GM19324 (cell line): ENCODE results near the gene AFP.

Source experiments
- ATAC-seq: cut with Tn5 transposase; IDR thresholded peaks from one replicate; pipeline ENCODE4 v1.9.1; 2021; ENCODE audit warnings: mild to moderate bottlenecking, moderate library complexity; ENCODE audit not compliant: unreplicated experiment, low FRiP score

The AFP gene

DNA sequence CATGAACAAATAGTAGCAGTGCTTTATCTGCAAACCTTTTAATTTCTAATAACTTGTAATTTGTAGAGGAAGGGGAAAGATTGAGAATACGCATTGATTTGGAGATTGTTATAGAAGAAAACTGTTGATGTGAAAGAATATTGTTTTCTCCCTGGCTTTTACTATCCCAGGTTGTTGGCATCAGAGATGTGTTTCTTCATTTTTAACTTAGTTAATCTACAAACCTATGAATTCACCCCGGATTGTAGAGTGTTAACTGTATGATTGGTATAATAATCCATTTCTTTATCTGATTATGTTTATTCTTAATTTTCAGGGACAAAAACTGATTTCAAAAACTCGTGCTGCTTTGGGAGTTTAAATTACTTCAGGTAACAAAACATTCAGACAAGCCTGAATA is 18.9 kb downstream of the AFP start:
- ATAC-seq, result no peak

DNA sequence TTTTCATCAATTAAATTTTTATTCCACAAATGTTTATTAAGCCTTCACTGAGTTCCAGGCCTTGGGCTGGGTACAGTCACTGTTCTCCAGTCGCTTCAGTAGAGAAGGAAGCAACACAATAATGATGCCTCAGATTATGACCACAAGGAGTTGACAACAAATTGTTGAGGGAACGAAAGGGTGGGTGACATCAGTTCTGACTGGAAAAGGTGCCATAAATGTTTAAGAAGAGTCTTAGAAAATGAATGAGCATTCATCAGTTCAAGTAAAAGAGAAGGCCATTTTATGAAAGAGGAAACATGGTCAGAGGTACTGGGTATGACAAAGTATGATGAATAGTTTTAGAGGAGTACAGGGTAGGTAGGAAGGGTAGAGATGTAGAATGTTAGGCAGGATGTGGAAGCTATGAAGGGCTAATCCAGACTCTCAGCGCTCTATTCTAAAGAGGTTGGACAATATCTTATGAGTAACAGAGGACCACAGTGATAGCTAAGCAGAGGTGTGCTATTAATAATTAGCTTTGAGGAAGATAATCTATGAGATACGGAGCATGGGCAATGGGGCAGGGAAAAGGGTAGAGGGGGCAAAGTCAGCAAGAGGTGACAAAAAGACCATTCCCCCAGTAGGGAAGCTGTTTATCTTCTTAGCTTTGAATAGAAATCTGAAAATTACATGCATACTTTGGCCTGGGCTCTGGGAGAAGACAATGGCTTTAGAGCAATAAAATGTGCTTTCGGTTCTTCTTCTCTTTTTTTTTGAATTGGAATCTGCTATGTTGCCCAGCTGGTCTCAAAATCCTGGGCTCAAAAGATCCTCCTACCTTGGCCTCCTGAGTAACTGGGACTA is 20.4 kb downstream of the AFP start:
- ATAC-seq, result no peak

DNA sequence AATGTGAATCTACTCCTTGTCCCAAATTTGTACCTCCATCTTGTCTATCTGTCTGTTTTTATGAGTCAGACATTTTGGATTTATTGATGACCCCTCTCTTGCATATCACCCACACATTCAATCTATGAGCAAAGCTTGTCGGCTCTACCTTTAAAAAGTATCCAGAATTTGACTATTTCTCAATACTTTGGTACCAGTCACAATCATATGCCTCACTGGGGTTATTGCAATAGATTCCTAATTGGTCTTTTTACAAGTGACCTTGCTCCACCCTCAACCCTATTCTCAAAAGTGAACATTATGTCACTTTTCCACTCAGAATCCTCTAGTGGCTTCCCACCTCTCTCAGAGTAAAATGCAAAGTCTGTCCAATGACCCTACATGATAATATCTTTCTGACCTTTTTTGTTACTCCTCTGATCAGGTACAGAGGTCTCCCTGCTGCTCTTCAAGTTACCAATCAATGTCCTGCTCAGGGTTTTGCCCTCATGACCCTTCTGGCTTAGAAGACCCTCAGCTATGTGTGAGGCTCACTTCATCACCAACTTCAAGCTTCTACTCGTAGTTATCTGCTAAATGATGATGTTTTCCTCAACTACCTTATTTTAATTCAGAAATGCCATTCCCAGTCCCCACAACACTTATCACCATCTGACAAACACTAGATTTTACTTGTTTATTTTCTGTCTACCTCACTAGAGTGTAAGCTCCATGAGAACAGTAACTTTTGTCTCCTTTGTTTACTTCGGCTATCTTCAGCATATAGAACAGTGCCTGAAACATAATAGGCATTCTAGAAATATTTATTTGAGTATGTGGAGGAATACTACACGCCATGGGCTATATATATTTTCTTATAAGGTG is 22.4 kb downstream of the AFP start:
- ATAC-seq, result no peak

GRCh38 chr4:73459048-73459421 is 23.0 kb downstream of the AFP start:
- ATAC-seq, result no peak

DNA sequence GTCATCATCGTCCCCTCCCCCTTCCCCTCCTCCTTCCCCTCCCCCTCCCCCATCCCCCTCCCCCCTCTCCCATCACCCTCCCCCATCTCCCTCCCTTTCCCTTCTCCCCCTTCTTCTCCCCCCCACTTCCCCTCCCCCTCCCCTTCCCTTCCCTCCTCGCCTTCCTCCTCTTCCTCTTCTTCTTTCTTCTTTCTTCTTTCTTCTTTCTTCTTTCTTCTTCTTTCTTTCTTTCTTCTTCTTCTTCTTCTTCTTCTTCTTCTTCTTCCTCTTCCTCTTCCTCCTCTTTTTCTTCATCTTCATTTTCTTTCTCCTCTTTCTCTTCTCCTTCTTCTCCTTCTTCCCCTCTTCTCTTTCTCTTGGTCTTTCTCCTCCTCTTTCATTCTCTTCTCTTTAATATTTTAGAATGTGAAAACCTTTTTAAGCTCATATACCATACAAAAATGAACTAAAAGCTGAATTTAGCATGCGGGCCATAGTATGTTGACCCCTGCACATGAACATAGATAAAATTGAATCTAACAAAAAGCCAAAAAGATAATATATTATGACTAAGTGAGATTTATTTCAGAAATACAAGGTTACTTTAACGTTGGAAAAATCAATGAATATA is 25.0 kb downstream of the AFP start:
- ATAC-seq, result no peak

DNA sequence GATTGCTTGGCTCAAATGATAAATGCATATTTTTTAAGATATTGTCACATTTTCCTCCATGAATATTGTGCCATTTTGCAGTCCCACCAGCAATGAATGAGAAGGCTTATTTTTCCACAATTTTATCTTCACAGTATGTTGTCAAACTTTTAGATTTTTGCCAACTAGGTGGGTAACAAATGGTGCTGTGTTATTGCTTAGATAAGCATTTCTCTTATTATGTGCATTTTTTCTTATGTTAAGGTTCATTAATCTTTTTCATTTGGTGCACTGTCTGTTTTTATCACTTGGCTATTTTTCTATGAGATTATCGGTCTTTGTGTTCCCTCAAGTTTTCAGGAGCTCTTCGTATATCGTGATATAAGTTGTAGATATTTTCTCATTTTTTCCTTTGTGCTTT is 32.1 kb downstream of the AFP start:
- no peak for ATAC-seq

DNA sequence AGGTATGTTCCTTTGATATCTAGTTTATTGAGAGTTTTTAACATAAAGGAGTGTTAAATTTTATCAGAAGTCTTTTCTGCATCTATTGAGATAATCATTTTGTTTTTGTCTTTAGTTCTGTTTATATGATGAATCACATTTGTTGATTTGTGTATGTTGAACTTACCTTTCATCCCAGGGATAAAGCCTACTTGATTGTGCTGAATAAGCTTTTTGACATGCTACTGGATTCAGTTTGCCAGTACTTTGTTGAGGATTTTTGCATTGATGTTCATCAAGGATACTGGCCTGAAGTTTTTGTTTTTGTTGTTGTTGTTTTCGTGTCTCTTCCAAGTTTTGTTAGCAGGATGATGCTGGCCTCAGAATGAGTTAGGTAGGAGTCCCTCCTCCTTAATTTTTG is 34.7 kb downstream of the AFP start:
- ATAC-seq, result no peak

DNA sequence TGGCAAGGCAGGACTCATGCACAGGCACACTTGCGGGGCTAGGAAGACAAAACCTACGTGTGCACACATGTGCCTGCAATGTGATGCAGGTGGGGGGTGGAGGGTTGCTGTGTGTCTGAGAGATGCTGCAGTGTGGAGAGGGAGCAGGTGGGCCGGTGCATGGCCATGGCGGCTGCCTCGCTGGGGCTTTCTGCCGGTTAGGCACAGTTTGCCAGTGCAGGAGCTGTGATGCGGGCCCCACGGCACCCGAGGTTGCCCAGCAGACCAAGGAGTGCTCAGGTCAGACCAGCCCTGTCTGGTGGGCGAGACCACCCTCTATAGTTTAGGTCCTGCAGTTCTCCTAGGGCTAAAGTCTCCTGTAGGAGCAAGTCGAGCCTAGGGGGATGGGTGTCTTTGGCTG is 41.2 kb downstream of the AFP start:
- no peak for ATAC-seq

DNA sequence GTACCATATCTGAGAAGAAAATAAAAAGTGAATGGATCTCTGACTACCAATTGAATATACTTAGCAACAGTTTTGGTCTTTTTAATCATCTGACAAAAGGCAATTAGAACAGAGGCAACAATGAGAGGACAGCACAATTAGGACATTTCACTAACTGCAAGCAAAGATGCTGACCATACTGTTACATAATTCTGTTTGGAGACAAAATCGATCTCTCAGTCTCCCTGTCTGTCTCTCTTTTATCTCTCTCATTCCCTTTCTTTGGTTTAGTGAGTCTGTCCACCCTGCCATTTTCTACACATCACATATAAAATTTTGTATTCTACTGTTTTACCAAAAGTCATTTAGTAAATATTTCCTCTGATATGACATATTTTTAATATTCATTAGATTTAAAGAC is 43.3 kb downstream of the AFP start:
- ATAC-seq, result no peak

DNA sequence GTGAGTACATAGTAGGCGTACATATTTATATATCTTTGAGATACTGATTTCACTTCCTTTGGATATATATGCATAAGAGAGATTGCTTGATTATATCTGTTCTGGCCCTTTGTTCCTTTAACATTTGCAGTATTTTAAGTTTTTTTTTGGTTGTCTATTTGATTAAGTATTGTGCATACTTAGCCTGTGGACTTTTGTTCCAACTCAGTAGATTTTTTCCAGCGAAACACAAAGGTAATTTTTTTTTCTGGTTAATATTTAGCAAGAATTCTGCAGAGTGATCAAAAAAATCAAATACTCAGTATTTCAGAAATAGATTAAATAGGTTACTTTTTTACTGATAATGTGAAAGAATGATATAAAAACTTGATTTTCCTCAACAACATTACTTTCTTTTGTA is 45.3 kb downstream of the AFP start, which contains the start of gene AFM:
Gene AFM (plus strand): TSS at position 388 of the 400 bp plus-strand sequence. CDS start 31 bp downstream, outside the sequence.
- no peak for ATAC-seq

DNA sequence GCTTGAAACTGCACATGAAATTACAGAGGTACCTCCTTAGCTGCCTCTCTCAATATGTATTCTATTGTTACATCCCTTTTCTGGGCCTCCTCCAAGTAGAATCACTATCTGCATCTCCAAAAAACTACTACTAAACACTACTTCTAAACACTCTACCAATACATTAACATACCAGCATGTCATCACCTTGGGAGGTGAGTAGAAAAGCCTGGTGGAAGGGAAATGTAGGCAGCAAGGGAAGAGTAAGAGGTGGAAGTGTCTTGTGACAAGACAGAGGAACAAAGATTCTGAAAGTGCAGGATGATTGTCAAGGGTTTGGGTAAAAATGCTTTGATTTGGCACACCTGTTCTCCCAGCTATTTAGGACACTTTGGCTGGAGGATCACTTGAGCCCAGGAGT is 49.1 kb downstream of the AFP start:
- ATAC-seq, result no peak

DNA sequence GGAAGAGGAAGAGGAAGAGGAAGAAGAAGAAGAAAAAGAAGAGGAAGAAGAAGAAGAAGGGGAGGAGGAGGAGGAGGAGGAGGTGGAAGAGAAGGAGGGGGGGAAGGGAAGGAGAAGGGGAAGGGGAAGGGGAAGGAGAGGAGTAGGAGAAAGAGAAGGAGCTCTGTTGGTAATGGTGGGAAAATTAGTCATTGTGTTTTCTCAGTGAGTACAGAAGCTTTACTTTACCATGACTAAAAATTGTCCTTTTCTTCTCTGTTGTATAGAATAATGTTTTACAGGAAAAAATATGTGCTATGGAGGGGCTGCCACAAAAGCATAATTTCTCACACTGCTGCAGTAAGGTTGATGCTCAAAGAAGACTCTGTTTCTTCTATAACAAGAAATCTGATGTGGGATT is 49.6 kb downstream of the AFP start:
- ATAC-seq, result no peak

GRCh38 chr4:73486497-73486896 is 50.5 kb downstream of the AFP start:
- no peak for ATAC-seq

DNA sequence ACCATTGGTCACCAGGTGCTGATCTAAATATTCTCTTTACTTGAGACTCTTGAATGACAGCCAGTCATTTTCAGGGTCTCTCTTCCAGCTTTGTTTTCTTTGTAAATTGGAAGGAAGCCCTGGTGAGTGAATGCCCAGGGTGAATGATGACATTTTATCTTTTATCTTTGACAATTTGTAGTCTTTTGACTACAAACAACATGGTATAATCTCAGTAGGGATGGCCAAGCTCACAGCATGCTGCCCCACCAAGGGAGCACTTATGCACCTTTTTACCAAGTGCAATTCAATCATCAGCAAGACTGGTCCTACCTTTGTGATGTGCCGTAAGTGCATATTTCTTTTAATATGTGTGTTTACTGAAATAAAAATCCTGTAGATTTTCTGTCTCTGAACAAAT is 51.2 kb downstream of the AFP start:
- ATAC-seq, result no peak

DNA sequence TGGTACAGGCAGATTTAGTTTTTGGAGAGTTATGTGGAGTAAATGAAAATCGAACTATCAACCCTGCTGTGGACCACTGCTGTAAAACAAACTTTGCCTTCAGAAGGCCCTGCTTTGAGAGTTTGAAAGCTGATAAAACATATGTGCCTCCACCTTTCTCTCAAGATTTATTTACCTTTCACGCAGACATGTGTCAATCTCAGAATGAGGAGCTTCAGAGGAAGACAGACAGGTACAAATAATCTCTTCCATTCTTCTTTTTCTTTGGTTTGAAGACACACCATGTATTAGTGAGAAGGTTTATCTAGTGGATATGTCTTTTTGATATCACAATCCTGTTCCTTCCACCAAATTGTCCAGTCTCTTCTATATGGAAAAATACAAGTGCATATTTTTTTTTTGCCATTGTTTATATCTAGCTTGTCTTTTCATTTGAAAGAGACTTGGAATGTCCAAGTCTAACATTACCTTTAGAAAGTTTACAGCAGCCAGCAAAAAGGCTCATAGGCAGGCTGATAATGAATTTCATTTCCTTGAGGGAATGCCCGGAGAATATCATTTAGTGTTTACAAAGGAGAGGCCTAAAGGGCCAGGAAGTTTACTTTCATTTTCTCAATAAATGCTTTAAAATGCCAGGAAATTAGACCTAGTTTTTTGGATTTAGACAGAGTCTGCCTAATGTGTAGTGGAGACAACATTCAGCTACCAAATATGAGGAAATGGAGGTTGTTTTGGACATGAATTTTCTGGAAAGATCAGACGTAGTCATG is 64.2 kb downstream of the AFP start:
- no peak for ATAC-seq

DNA sequence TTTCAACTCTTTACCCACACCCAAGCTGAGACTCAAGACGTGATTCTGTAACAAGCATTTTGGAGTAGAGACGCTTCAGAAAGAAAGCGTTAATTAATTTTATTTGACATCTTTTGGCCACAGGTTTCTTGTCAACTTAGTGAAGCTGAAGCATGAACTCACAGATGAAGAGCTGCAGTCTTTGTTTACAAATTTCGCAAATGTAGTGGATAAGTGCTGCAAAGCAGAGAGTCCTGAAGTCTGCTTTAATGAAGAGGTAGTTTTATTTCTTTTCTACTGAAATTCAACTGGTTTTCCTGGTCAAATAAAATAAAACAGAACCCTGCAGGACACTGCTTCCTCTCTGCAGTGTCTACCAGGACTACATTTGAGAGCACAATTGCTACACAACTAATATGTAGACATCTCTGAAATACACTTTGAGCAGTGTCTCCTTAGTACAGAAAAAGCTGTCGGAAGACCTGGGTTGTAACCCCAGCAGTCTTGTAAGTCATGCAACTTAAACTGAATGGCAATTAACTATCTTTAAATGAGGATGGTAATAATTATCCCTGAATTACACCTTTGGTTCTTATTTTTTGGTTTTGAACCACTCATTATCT is 65.7 kb downstream of the AFP start:
- no peak for ATAC-seq

GRCh38 chr4:73505567-73505966 is 69.5 kb downstream of the AFP start:
- no peak for ATAC-seq
